HEK293 (cell line): ENCODE data around the gene RIN2.

ENCODE experiments used
- CTCF ChIA-PET: fragments of 350-600 bp; formaldehyde crosslinking; extraction: SDS; loops from one replicate; lab custom pipeline; 2021; ENCODE audit warnings: antibody characterized with exemption; lab: Yijun Ruan, JAX
- POLR2A ChIA-PET: fragments of 300-600 bp; formaldehyde crosslinking; extraction: SDS; loops from one replicate; lab custom pipeline; 2020; ENCODE audit warnings: antibody characterized with exemption, inconsistent platforms; lab: Yijun Ruan, JAX
- H3K27ac ChIP-seq: fragments of 200-500 bp; sonication (Bioruptor generic); 2 replicates; pipeline ENCODE4 v1.5.1; 2014; ENCODE audit warnings: low read depth, low read length, control low read depth, inconsistent platforms; ENCODE audit errors: extremely low read depth
- H3K36me3 ChIP-seq, 2 experiments: fragments of 200-500 bp in 1 of 2; sonication (Bioruptor generic) in 1 of 2; 1 replicate in 1 of 2; 2 replicates in 1 of 2; pipeline ENCODE4 v1.5.1; 2014 to 2017; ENCODE audit warnings: inconsistent platforms in 2 of 2, low read length in 2 of 2; ENCODE audit not compliant: control insufficient read depth in 2 of 2, insufficient read depth in 1 of 2
- H3K4me1 ChIP-seq: fragments of 200-500 bp; sonication (Bioruptor generic); 2 replicates; pipeline ENCODE4 v1.5.1; 2014; ENCODE audit warnings: mild to moderate bottlenecking, low read length, inconsistent platforms; ENCODE audit not compliant: control insufficient read depth, insufficient read depth
- H3K4me3 ChIP-seq: 2 replicates; pipeline ENCODE4 v1.5.1; 2011; ENCODE audit warnings: low read depth, mild to moderate bottlenecking, control low read depth, low read length, moderate library complexity
- H3K9me3 ChIP-seq: fragments of 200-500 bp; sonication (Bioruptor generic); 2 replicates; pipeline ENCODE4 v1.5.1; 2014; ENCODE audit warnings: low read depth, low read length, inconsistent platforms; ENCODE audit not compliant: control insufficient read depth, insufficient read depth
- KLF9 ChIP-seq: fragments of 450-650 bp; formaldehyde crosslinking; IDR thresholded peaks from 2 replicates; pipeline ENCODE4 v1.5.1; 2016; ENCODE audit warnings: missing biosample characterization, missing genetic modification characterization, low read depth
- SP2 ChIP-seq: fragments of 450-650 bp; formaldehyde crosslinking; IDR thresholded peaks from 2 replicates; pipeline ENCODE4 v1.5.1; 2016; ENCODE audit warnings: missing biosample characterization, missing genetic modification characterization
- ZBTB7A ChIP-seq: fragments of 450-650 bp; formaldehyde crosslinking; IDR thresholded peaks from 2 replicates; pipeline ENCODE4 v1.5.1; 2016; ENCODE audit warnings: low read depth, missing biosample characterization, missing genetic modification characterization
- ZIC2 ChIP-seq: fragments of 450-650 bp; formaldehyde crosslinking; IDR thresholded peaks from 2 replicates; pipeline ENCODE4 v1.5.1; 2016; ENCODE audit warnings: missing biosample characterization, missing genetic modification characterization
- ZNF10 ChIP-seq: fragments of 450-650 bp; formaldehyde crosslinking; IDR thresholded peaks from 2 replicates; pipeline ENCODE4 v1.5.1; 2017; ENCODE audit warnings: missing biosample characterization, missing genetic modification characterization
- ZNF549 ChIP-seq: fragments of 450-650 bp; IDR thresholded peaks from 2 replicates; pipeline ENCODE4 v1.5.1; 2018; ENCODE audit warnings: missing biosample characterization, missing genetic modification characterization, mild to moderate bottlenecking, inconsistent platforms, moderate library complexity
- ZNF558 ChIP-seq: fragments of 450-650 bp; formaldehyde crosslinking; IDR thresholded peaks from 2 replicates; pipeline ENCODE4 v1.5.1; 2016; ENCODE audit warnings: missing biosample characterization, missing genetic modification characterization
- ZNF585B ChIP-seq: fragments of 450-650 bp; formaldehyde crosslinking; IDR thresholded peaks from 2 replicates; pipeline ENCODE4 v1.5.1; 2016; ENCODE audit warnings: missing biosample characterization, missing genetic modification characterization
- ZNF658 ChIP-seq: fragments of 450-650 bp; formaldehyde crosslinking; IDR thresholded peaks from 2 replicates; pipeline ENCODE4; 2016; ENCODE audit warnings: missing biosample characterization, missing genetic modification characterization
- ZXDB ChIP-seq: fragments of 450-650 bp; formaldehyde crosslinking; IDR thresholded peaks from 2 replicates; pipeline ENCODE4 v1.5.1; 2016; ENCODE audit warnings: missing biosample characterization, missing genetic modification characterization
- TF ChIP-seq, protein P1 (sequence below): fragments of 450-650 bp; formaldehyde crosslinking; IDR thresholded peaks from 2 replicates; pipeline ENCODE4 v1.5.1; 2017; ENCODE audit warnings: missing biosample characterization, missing genetic modification characterization
- TF ChIP-seq, protein P2 (sequence below): fragments of 450-650 bp; formaldehyde crosslinking; IDR thresholded peaks from 2 replicates; pipeline ENCODE4 v1.5.1; 2017; ENCODE audit warnings: missing biosample characterization, missing genetic modification characterization
- TF ChIP-seq, protein P3 (sequence below): fragments of 450-650 bp; formaldehyde crosslinking; IDR thresholded peaks from 2 replicates; pipeline ENCODE4 v1.5.0; 2017; ENCODE audit warnings: missing biosample characterization, missing genetic modification characterization, borderline replicate concordance
- TF ChIP-seq, protein P4 (sequence below): fragments of 450-650 bp; formaldehyde crosslinking; IDR thresholded peaks from 2 replicates; pipeline ENCODE4 v1.5.1; 2016; ENCODE audit warnings: missing biosample characterization, missing genetic modification characterization
- TF ChIP-seq, protein P5 (sequence below): fragments of 450-650 bp; formaldehyde crosslinking; IDR thresholded peaks from 2 replicates; pipeline ENCODE4 v1.5.1; 2016; ENCODE audit warnings: missing biosample characterization, missing genetic modification characterization
- TF ChIP-seq, protein P6 (sequence below): fragments of 450-650 bp; formaldehyde crosslinking; IDR thresholded peaks from 2 replicates; pipeline ENCODE4 v1.5.1; 2016; ENCODE audit warnings: missing biosample characterization, missing genetic modification characterization
- TF ChIP-seq, protein P7 (sequence below): fragments of 450-650 bp; formaldehyde crosslinking; IDR thresholded peaks from 2 replicates; pipeline ENCODE4 v1.5.1; 2016; ENCODE audit warnings: missing biosample characterization, missing genetic modification characterization, borderline replicate concordance

RIN2 gene

DNA sequence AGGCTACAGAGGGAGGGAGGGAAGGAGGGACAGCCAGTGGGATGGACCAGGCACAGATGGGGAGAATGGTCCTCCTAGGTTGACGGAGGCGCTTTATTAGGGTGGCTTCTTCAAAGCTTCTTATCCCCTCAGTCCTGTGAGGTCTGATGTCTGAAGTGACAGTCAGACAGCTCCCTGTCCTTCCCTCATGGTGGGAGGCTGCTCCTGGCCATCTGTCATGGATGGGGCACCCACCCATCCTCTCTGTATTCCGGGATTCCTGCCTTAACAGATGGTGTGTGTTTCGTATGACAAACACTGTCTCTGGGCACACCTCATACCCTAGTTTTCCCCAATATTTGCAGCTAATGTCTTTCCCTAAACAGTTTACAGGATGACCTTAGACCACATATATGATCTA lies 7.9 kb downstream of the RIN2 start (continued):
- no peak for TF ChIP-seq KLF9 (tag by site-specific recombination)
- TF ChIP-seq ZXDB, result no peak
- TF ChIP-seq, protein P1, sequence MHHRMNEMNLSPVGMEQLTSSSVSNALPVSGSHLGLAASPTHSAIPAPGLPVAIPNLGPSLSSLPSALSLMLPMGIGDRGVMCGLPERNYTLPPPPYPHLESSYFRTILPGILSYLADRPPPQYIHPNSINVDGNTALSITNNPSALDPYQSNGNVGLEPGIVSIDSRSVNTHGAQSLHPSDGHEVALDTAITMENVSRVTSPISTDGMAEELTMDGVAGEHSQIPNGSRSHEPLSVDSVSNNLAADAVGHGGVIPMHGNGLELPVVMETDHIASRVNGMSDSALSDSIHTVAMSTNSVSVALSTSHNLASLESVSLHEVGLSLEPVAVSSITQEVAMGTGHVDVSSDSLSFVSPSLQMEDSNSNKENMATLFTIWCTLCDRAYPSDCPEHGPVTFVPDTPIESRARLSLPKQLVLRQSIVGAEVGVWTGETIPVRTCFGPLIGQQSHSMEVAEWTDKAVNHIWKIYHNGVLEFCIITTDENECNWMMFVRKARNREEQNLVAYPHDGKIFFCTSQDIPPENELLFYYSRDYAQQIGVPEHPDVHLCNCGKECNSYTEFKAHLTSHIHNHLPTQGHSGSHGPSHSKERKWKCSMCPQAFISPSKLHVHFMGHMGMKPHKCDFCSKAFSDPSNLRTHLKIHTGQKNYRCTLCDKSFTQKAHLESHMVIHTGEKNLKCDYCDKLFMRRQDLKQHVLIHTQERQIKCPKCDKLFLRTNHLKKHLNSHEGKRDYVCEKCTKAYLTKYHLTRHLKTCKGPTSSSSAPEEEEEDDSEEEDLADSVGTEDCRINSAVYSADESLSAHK (tag by site-specific recombination), result no peak
- TF ChIP-seq, protein P2, sequence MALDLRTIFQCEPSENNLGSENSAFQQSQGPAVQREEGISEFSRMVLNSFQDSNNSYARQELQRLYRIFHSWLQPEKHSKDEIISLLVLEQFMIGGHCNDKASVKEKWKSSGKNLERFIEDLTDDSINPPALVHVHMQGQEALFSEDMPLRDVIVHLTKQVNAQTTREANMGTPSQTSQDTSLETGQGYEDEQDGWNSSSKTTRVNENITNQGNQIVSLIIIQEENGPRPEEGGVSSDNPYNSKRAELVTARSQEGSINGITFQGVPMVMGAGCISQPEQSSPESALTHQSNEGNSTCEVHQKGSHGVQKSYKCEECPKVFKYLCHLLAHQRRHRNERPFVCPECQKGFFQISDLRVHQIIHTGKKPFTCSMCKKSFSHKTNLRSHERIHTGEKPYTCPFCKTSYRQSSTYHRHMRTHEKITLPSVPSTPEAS (tag by site-specific recombination), result no peak
- TF ChIP-seq ZNF10 (tag by site-specific recombination), result no peak
- TF ChIP-seq ZNF549 (tag by site-specific recombination), result no peak
- no peak for TF ChIP-seq SP2 (tag by site-specific recombination)

DNA sequence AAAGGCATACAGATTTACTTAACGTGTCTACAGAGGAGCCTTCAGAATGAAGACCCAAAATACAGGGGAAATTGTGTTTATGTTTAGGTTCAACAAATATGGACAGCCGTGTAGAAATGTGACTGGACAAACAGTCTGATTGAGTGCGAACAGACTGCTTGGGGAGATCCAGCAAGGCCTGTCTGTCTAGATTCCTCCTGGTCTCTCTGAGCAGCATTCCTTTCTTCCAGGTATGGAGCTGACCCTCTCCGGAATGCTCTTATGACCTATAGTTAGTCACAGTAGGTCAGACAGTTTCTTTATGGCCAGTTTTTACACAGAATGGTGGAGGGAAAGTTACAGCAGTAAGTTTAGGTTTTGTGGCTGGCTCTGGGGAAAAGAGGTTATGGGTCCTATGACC lies 9.0 kb downstream of the RIN2 start:
- Histone ChIP-seq H3K36me3 (no peaks in the 10 kb centered on the region), H3K27ac (no peak overlapping the region), H3K4me3 (no peak overlapping the region), H3K4me1 (no peaks in the 10 kb centered on the region), H3K9me3 (no peaks in the 10 kb centered on the region)
- TF ChIP-seq, protein P3, sequence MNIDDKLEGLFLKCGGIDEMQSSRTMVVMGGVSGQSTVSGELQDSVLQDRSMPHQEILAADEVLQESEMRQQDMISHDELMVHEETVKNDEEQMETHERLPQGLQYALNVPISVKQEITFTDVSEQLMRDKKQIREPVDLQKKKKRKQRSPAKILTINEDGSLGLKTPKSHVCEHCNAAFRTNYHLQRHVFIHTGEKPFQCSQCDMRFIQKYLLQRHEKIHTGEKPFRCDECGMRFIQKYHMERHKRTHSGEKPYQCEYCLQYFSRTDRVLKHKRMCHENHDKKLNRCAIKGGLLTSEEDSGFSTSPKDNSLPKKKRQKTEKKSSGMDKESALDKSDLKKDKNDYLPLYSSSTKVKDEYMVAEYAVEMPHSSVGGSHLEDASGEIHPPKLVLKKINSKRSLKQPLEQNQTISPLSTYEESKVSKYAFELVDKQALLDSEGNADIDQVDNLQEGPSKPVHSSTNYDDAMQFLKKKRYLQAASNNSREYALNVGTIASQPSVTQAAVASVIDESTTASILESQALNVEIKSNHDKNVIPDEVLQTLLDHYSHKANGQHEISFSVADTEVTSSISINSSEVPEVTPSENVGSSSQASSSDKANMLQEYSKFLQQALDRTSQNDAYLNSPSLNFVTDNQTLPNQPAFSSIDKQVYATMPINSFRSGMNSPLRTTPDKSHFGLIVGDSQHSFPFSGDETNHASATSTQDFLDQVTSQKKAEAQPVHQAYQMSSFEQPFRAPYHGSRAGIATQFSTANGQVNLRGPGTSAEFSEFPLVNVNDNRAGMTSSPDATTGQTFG (tag by site-specific recombination), result no peak
- TF ChIP-seq ZBTB7A (tag by site-specific recombination), result no peak
- TF ChIP-seq, protein P4, sequence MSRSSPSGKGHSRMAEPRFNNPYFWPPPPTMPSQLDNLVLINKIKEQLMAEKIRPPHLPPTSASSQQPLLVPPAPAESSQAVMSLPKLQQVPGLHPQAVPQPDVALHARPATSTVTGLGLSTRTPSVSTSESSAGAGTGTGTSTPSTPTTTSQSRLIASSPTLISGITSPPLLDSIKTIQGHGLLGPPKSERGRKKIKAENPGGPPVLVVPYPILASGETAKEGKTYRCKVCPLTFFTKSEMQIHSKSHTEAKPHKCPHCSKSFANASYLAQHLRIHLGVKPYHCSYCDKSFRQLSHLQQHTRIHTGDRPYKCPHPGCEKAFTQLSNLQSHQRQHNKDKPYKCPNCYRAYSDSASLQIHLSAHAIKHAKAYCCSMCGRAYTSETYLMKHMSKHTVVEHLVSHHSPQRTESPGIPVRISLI (tag by site-specific recombination), result no peak
- no peak for TF ChIP-seq ZNF558 (tag by site-specific recombination)
- TF ChIP-seq, protein P5, sequence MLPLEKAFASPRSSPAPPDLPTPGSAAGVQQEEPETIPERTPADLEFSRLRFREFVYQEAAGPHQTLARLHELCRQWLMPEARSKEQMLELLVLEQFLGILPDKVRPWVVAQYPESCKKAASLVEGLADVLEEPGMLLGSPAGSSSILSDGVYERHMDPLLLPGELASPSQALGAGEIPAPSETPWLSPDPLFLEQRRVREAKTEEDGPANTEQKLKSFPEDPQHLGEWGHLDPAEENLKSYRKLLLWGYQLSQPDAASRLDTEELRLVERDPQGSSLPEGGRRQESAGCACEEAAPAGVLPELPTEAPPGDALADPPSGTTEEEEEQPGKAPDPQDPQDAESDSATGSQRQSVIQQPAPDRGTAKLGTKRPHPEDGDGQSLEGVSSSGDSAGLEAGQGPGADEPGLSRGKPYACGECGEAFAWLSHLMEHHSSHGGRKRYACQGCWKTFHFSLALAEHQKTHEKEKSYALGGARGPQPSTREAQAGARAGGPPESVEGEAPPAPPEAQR (tag by site-specific recombination), result no peak
- TF ChIP-seq ZIC2, result no peak
- ChIA-PET POLR2A (no interaction called here), CTCF (no interaction called here)

DNA sequence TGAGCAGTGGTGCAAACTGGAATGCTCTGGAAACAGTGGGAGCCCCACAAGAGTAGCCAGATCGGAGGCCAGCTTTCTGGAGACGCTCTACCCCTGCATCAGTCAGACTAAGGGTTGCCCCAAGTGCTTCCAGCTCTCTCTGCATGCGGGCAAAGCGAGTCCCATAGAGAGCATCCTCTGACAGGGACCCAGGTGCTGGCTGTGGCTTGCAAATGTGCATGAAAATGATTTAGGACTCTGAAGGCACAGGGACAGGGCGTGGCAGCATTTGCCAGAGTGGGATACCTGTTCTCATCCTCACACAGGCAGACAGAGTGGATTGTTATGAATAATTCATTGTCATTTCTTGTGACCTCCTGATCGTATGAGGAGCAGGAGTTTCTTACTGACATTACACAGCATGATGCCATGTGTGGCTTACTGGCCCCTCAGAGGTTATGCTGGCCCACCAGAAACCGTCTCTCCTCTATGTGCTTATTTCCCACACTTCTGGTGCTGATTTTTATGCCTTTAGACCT lies 10.3 kb downstream of the RIN2 start:
- no peaks in the 10 kb centered on the region for H3K9me3 ChIP-seq
- POLR2A ChIA-PET, result no interaction called here
- H3K4me1 ChIP-seq, result no peaks in the 10 kb centered on the region
- CTCF ChIA-PET, result no interaction called here
- TF ChIP-seq ZNF658 (tag by site-specific recombination) (no peak), ZNF585B (no peak)
- TF ChIP-seq, protein P6, sequence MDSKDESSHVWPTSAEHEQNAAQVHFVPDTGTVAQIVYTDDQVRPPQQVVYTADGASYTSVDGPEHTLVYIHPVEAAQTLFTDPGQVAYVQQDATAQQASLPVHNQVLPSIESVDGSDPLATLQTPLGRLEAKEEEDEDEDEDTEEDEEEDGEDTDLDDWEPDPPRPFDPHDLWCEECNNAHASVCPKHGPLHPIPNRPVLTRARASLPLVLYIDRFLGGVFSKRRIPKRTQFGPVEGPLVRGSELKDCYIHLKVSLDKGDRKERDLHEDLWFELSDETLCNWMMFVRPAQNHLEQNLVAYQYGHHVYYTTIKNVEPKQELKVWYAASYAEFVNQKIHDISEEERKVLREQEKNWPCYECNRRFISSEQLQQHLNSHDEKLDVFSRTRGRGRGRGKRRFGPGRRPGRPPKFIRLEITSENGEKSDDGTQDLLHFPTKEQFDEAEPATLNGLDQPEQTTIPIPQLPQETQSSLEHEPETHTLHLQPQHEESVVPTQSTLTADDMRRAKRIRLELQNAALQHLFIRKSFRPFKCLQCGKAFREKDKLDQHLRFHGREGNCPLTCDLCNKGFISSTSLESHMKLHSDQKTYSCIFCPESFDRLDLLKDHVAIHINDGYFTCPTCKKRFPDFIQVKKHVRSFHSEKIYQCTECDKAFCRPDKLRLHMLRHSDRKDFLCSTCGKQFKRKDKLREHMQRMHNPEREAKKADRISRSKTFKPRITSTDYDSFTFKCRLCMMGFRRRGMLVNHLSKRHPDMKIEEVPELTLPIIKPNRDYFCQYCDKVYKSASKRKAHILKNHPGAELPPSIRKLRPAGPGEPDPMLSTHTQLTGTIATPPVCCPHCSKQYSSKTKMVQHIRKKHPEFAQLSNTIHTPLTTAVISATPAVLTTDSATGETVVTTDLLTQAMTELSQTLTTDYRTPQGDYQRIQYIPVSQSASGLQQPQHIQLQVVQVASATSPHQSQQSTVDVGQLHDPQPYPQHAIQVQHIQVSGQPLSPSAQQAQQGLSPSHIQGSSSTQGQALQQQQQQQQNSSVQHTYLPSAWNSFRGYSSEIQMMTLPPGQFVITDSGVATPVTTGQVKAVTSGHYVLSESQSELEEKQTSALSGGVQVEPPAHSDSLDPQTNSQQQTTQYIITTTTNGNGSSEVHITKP (tag by site-specific recombination), result no peak
- TF ChIP-seq, protein P7, sequence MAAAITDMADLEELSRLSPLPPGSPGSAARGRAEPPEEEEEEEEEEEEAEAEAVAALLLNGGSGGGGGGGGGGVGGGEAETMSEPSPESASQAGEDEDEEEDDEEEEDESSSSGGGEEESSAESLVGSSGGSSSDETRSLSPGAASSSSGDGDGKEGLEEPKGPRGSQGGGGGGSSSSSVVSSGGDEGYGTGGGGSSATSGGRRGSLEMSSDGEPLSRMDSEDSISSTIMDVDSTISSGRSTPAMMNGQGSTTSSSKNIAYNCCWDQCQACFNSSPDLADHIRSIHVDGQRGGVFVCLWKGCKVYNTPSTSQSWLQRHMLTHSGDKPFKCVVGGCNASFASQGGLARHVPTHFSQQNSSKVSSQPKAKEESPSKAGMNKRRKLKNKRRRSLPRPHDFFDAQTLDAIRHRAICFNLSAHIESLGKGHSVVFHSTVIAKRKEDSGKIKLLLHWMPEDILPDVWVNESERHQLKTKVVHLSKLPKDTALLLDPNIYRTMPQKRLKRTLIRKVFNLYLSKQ (tag by site-specific recombination), result no peak
- H3K36me3 ChIP-seq, result no peaks in the 10 kb centered on the region
- H3K4me3 ChIP-seq, result no peak overlapping the region
- no peak overlapping the region for H3K27ac ChIP-seq
